Measurements from ENCODE around the gene TMEM164. TPM values are rescaled to one million over a fixed set of nuclear protein-coding genes. Genes with fewer than 3 reads are reported as not detected.

The TMEM164 gene
- total and polyA plus RNA-seq, 7 experiments from 2014 or later = 0.92 to 30.1 (median 17.5) TPM

GRCh38 chrX:110006821-110007375 lies 4.0 kb downstream of the TMEM164 start:
- no peaks in the 10 kb centered on the region for H3K36me3 ChIP-seq (ENCODE audit: control insufficient read depth in 2 of 3, insufficient read depth in 3 of 3, low read length in 3 of 3)
- ATAC-seq = no peak
- no peaks in the 10 kb centered on the region for H3K27me3 ChIP-seq (ENCODE audit: control insufficient read depth in 2 of 2, insufficient read depth in 2 of 2, low read length in 2 of 2)
- intact Hi-C loops (cut with micrococcal nuclease) = loop anchor here (5.0 to 10.0 kb wide), 4 partner anchors 35 to 1678 kb away; partner anchors contain the start of genes ALG13 (in 1 of the 2), AMMECR1 (in 1 of the 2) and PAK3 (in 1 of the 2)
- Mint-ChIP-seq H3K27ac (no peak overlapping the region), H3K4me3 (peak overlapping the region in 1 of 10 donors; percentile 19), H3K9me3 (peaks cover 0 to 1% (median 0%) of the 10 kb centered on the region in 11 donors), H3K27me3 (no peaks in the 10 kb centered on the region), H3K36me3 (peaks cover 0 to 14% (median under 1%) of the 10 kb centered on the region in 5 donors), H3K4me1 (peaks cover 18 to 61% (median 34%) of the 10 kb centered on the region in 7 donors)
- H3K4me3 ChIP-seq (ENCODE audit: low read length) = no peak overlapping the region
- H3K27ac ChIP-seq (ENCODE audit: low read depth, low read length) = no peak overlapping the region
- POLR2A ChIA-PET = no interaction called here
- CTCF ChIA-PET = no interaction called here
- DNase-seq = no peak
- no peaks in the 10 kb centered on the region for H3K9me3 ChIP-seq (ENCODE audit: control insufficient read depth in 2 of 3, low read length in 3 of 3)
- no peaks in the 10 kb centered on the region for H3K4me1 ChIP-seq (ENCODE audit: control insufficient read depth in 2 of 2, insufficient read depth in 2 of 2, low read length in 2 of 2)

DNA sequence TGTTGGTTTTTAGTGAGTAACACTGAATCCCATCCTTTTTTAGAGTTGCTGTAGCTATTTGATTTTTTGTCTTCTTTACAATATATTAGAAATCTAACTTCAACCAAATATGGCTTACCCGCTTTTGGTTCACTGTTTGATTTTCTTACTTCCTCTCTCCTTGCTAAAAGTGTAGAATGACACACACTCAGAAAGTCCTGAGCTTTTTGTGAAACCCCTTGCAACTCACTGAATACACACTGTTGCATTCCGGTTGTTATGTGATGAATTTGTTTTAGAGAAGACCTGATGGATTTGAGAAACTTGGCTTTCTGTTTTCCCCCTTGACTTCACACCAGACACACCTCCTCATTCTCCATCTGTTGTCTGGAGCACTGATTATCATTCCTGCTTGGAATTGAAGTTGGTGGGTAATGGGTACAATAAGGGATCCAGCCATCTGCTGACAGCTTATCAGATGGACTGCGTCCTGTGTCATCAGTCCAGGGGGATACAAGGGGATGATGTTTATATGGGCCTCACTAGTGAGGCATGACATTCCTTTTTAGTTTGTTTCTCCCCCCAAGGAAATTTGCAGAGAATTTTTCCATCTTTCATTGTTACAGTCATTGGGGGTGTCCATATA lies 5.2 kb downstream of the TMEM164 start:
- Mint-ChIP-seq H3K4me3 (no peak overlapping the region), H3K27me3 (no peaks in the 10 kb centered on the region), H3K9me3 (peaks cover 0 to 1% (median 0%) of the 10 kb centered on the region in 11 donors), H3K27ac (peak overlapping the region in 1 of 9 donors; percentile 27), H3K4me1 (peaks cover 19 to 70% (median 34%) of the 10 kb centered on the region in 7 donors), H3K36me3 (peaks cover 0 to 16% (median 4%) of the 10 kb centered on the region in 5 donors)
- no peaks in the 10 kb centered on the region for H3K27me3 ChIP-seq (ENCODE audit: control insufficient read depth in 2 of 2, insufficient read depth in 2 of 2, low read length in 2 of 2)
- ATAC-seq (no peak), DNase-seq (no peak)
- ChIA-PET CTCF (no interaction called here), POLR2A (no interaction called here)
- H3K4me1 ChIP-seq (ENCODE audit: control insufficient read depth in 2 of 2, insufficient read depth in 2 of 2, low read length in 2 of 2) = no peaks in the 10 kb centered on the region
- H3K9me3 ChIP-seq (ENCODE audit: control insufficient read depth in 2 of 3, low read length in 3 of 3) = no peaks in the 10 kb centered on the region
- no peak overlapping the region for H3K4me3 ChIP-seq (ENCODE audit: low read length)
- H3K27ac ChIP-seq (ENCODE audit: low read depth, low read length) = no peak overlapping the region
- H3K36me3 ChIP-seq (ENCODE audit: control insufficient read depth in 2 of 3, insufficient read depth in 3 of 3, low read length in 3 of 3) = no peaks in the 10 kb centered on the region
- intact Hi-C loops (cut with micrococcal nuclease) = loop anchor here (5.0 to 10.0 kb wide), 4 partner anchors 36 to 1677 kb away; partner anchors contain the start of genes ALG13 (in 1 of the 2), AMMECR1 (in 1 of the 2) and PAK3 (in 1 of the 2)

DNA sequence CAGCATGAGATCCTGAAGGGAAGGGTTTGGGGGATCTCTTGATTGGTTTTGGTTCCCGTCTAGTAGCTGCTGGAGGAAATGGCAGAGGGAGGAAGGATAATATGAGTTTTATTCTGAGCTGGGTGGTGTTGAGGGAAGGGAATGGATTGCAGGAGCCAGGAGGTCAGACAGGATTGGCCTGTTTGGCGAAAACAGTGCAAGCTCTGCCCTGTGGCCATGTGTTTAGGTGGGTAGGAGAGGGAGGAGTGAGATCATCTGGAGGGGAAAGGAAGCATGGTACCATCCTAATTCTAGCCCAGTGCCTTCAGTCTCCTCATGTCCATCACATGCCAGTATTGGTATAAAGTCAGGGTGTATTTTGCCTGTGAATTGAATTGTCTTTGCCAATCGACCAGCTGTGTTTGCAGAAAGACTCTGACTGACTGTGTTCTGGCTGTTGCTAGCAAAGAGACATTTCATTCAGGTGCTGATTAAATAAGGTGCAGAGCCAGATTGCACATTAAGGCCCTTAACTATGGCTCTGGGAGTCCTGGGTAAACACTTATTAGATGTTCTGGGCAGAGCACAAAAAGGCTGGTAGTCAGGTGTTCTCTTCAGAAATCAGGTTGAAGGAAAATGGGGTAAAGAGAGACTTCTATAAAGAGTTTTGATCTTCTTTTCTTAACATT lies 10.0 kb downstream of the TMEM164 start:
- POLR2A ChIA-PET = no interaction called here
- H3K9me3 Mint-ChIP-seq = peaks cover 0 to 1% (median 0%) of the 10 kb centered on the region in 11 donors
- Histone ChIP-seq H3K36me3 (ENCODE audit: control insufficient read depth in 2 of 3, insufficient read depth in 3 of 3, low read length in 3 of 3) (no peaks in the 10 kb centered on the region), H3K9me3 (ENCODE audit: control insufficient read depth in 2 of 3, low read length in 3 of 3) (no peaks in the 10 kb centered on the region), H3K4me3 (ENCODE audit: low read length) (no peak overlapping the region), H3K27me3 (ENCODE audit: control insufficient read depth in 2 of 2, insufficient read depth in 2 of 2, low read length in 2 of 2) (no peaks in the 10 kb centered on the region), H3K4me1 (ENCODE audit: control insufficient read depth in 2 of 2, insufficient read depth in 2 of 2, low read length in 2 of 2) (no peaks in the 10 kb centered on the region), H3K27ac (ENCODE audit: low read depth, low read length) (no peak overlapping the region)
- no peak overlapping the region for H3K27ac Mint-ChIP-seq
- no peak for DNase-seq
- intact Hi-C loops (cut with micrococcal nuclease) = no loop called here
- no peaks in the 10 kb centered on the region for H3K27me3 Mint-ChIP-seq
- H3K4me1 Mint-ChIP-seq = peaks cover 10 to 44% (median 18%) of the 10 kb centered on the region in 7 donors
- CTCF ChIA-PET = no interaction called here
- peaks cover 0 to 15% (median 4%) of the 10 kb centered on the region in 5 donors for H3K36me3 Mint-ChIP-seq
- ATAC-seq = no peak
- H3K4me3 Mint-ChIP-seq = no peak overlapping the region

DNA sequence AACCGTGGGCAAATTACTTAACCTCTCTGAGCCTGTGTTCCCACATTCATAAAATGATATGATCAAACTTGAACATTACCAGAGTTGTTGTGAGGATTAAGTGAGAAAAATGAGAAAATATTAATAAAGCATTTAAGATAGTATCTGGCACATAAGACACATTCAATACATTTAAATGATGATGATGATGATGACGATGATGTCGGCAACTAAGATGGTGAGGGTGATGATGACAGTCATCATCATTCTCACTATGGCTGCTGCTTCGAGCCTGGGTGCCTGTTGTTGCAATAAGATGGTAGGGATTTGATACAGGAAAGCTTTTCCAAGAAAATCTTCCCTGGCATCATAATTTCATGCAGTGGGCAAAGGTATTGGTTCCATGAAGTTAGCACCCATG lies 11.1 kb downstream of the TMEM164 start:
- ATAC-seq = no peak
- peaks cover 7 to 42% (median 16%) of the 10 kb centered on the region in 7 donors for H3K4me1 Mint-ChIP-seq
- intact Hi-C loops (cut with micrococcal nuclease) = no loop called here
- H3K4me3 Mint-ChIP-seq = no peak overlapping the region
- no peak overlapping the region for H3K4me3 ChIP-seq (ENCODE audit: low read length)
- ChIA-PET CTCF (no interaction called here), POLR2A (no interaction called here)
- no peaks in the 10 kb centered on the region for H3K36me3 ChIP-seq (ENCODE audit: control insufficient read depth in 2 of 3, insufficient read depth in 3 of 3, low read length in 3 of 3)
- no peaks in the 10 kb centered on the region for H3K27me3 ChIP-seq (ENCODE audit: control insufficient read depth in 2 of 2, insufficient read depth in 2 of 2, low read length in 2 of 2)
- H3K9me3 Mint-ChIP-seq = peaks cover 0 to 1% (median 0%) of the 10 kb centered on the region in 11 donors
- DNase-seq = no peak
- H3K4me1 ChIP-seq (ENCODE audit: control insufficient read depth in 2 of 2, insufficient read depth in 2 of 2, low read length in 2 of 2) = no peaks in the 10 kb centered on the region
- H3K27me3 Mint-ChIP-seq = no peaks in the 10 kb centered on the region
- H3K36me3 Mint-ChIP-seq = peaks cover 0 to 19% (median 4%) of the 10 kb centered on the region in 5 donors
- H3K27ac ChIP-seq (ENCODE audit: low read depth, low read length) = no peak overlapping the region
- no peaks in the 10 kb centered on the region for H3K9me3 ChIP-seq (ENCODE audit: control insufficient read depth in 2 of 3, low read length in 3 of 3)
- peak overlapping the region in 1 of 9 donors; percentile 20 for H3K27ac Mint-ChIP-seq

DNA sequence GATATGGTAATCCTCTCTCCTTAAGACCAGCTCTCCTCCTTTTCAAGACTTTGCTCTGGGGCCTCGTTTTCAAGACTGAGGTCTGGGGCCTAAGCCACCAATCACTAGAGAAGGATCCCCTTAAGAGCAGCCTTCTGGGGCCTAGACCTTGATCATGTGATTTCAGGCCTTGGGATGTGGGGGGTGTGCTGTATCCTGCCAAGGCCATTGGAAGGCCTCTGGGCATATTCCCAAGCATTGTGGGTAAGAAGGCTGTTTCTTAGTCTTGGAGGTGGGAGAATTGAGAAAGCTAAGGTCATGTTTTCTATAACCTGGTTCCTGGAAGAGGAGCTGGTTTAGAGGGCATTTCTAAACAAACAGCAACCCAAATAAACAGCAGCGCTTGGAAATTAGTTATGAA lies 12.1 kb downstream of the TMEM164 start:
- H3K4me3 ChIP-seq (ENCODE audit: low read length) = no peak overlapping the region
- H3K27ac Mint-ChIP-seq = no peak overlapping the region
- H3K36me3 ChIP-seq (ENCODE audit: control insufficient read depth in 2 of 3, insufficient read depth in 3 of 3, low read length in 3 of 3) = no peaks in the 10 kb centered on the region
- H3K4me1 Mint-ChIP-seq = peaks cover 6 to 33% (median 14%) of the 10 kb centered on the region in 7 donors
- peak overlapping the region in 1 of 10 donors; percentile 23 for H3K4me3 Mint-ChIP-seq
- no peaks in the 10 kb centered on the region for H3K9me3 ChIP-seq (ENCODE audit: control insufficient read depth in 2 of 3, low read length in 3 of 3)
- no peaks in the 10 kb centered on the region for H3K27me3 Mint-ChIP-seq
- intact Hi-C loops (cut with micrococcal nuclease) = no loop called here
- ChIA-PET CTCF (no interaction called here), POLR2A (no interaction called here)
- no peak for DNase-seq
- H3K4me1 ChIP-seq (ENCODE audit: control insufficient read depth in 2 of 2, insufficient read depth in 2 of 2, low read length in 2 of 2) = no peaks in the 10 kb centered on the region
- ATAC-seq = no peak
- no peak overlapping the region for H3K27ac ChIP-seq (ENCODE audit: low read depth, low read length)
- no peaks in the 10 kb centered on the region for H3K9me3 Mint-ChIP-seq
- no peaks in the 10 kb centered on the region for H3K27me3 ChIP-seq (ENCODE audit: control insufficient read depth in 2 of 2, insufficient read depth in 2 of 2, low read length in 2 of 2)
- peaks cover 0 to 17% (median 4%) of the 10 kb centered on the region in 5 donors for H3K36me3 Mint-ChIP-seq

DNA sequence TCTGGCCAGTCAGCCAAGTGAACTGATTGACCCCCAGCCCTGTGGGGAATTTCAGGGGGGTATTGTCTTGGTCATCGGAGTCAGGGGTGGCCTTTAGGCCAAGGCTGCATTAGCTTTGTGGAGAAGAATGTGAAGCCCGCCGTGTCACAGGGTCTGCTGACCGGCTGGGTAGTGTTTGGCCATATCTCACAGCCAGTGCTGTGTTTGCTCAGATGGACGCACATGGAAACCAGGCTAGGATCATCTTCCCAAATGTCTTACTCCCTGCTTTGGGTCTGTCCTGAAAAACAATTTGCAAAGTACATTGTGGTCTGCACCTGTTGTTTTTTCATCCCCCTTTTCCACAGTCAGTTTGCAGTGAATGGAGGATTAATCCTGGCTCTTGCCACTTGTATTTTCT lies 13.0 kb downstream of the TMEM164 start:
- Mint-ChIP-seq H3K4me1 (peaks cover 6 to 29% (median 14%) of the 10 kb centered on the region in 7 donors), H3K36me3 (peaks cover 0 to 14% (median 4%) of the 10 kb centered on the region in 5 donors), H3K27ac (no peak overlapping the region), H3K9me3 (no peaks in the 10 kb centered on the region), H3K4me3 (no peak overlapping the region), H3K27me3 (no peaks in the 10 kb centered on the region)
- no peak for DNase-seq
- ChIA-PET CTCF (no interaction called here), POLR2A (no interaction called here)
- H3K4me3 ChIP-seq (ENCODE audit: low read length) = no peak overlapping the region
- no peaks in the 10 kb centered on the region for H3K36me3 ChIP-seq (ENCODE audit: control insufficient read depth in 2 of 3, insufficient read depth in 3 of 3, low read length in 3 of 3)
- H3K4me1 ChIP-seq (ENCODE audit: control insufficient read depth in 2 of 2, insufficient read depth in 2 of 2, low read length in 2 of 2) = no peaks in the 10 kb centered on the region
- no peak for ATAC-seq
- H3K27ac ChIP-seq (ENCODE audit: low read depth, low read length) = no peak overlapping the region
- H3K27me3 ChIP-seq (ENCODE audit: control insufficient read depth in 2 of 2, insufficient read depth in 2 of 2, low read length in 2 of 2) = no peaks in the 10 kb centered on the region
- no peaks in the 10 kb centered on the region for H3K9me3 ChIP-seq (ENCODE audit: control insufficient read depth in 2 of 3, low read length in 3 of 3)
- intact Hi-C loops (cut with micrococcal nuclease) = no loop called here

Data from naive thymus-derived CD4-positive, alpha-beta T cell (primary cell).